ENCODE results near the gene UNC13B. TPM values are rescaled to one million over a fixed set of nuclear protein-coding genes. Genes with fewer than 3 reads are reported as not detected.

The UNC13B gene
- total and polyA plus RNA-seq, 2 donors (not counting 3 experiments of a cell fraction or from before 2014, with no cell fraction given), result 30.1 to 46.2 TPM

GRCh38 chr9:35195683-35196082 is 33.9 kb downstream of the UNC13B start:
- ChIA-PET POLR2A (no interaction called here), CTCF (interaction anchor here (1.2 kb wide), 1 partner anchor 146 kb away, joined by 3 read pairs; no protein-coding TSS in a partner anchor)
- H3K27ac ChIP-seq (ENCODE audit: insufficient read depth, low read depth, low read length), result no peak overlapping the region
- peaks cover 3% of the 10 kb centered on the region for H3K9me3 ChIP-seq (replicated peaks; ENCODE audit: control insufficient read depth, insufficient read depth, low read length)
- H3K9ac ChIP-seq (replicated peaks; ENCODE audit: extremely low read depth, insufficient read depth, low read length), result no peak overlapping the region
- FAIRE-seq (no peak), DNase-seq (ENCODE audit: low read depth, low spot score) (no peak)
- TF ChIP-seq GATA2 (IDR thresholded peaks at IDR 0.05; ENCODE audit: insufficient read depth, insufficient read length, low read depth, low read length) (no peak), FOS (IDR thresholded peaks at IDR 0.05; ENCODE audit: borderline replicate concordance, insufficient read depth, low read length) (no peak), CTCF (IDR thresholded peaks at IDR 0.05; ENCODE audit: extremely low read depth in 1 of 2, insufficient read depth in 1 of 2, low read depth in 1 of 2, low read length in 2 of 2) (no peak)
- TF ChIP-seq, protein P1, sequence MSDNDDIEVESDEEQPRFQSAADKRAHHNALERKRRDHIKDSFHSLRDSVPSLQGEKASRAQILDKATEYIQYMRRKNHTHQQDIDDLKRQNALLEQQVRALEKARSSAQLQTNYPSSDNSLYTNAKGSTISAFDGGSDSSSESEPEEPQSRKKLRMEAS (IDR thresholded peaks at IDR 0.05; ENCODE audit: insufficient read depth, insufficient read length), result no peak
- H3K27me3 ChIP-seq (ENCODE audit: control insufficient read depth in 2 of 2, insufficient read depth in 2 of 2, low read length in 2 of 2), result no peaks in the 10 kb centered on the region
- dilution Hi-C loops (cut with MboI; ENCODE audit: extremely low pct_ligation_motif_present, low sequenced_read_pairs), result no loop called here
- intact Hi-C loops (cut with micrococcal nuclease), result no loop called here
- H3K79me2 ChIP-seq (ENCODE audit: control insufficient read depth, insufficient read depth, low read length), result peaks cover 2% of the 10 kb centered on the region
- H4K20me1 ChIP-seq (replicated peaks; ENCODE audit: control insufficient read depth, extremely low read depth, insufficient read depth, low read length), result no peaks in the 10 kb centered on the region
- no peaks in the 10 kb centered on the region for H3K36me3 ChIP-seq (ENCODE audit: control insufficient read depth in 2 of 2, extremely low read depth in 1 of 2, insufficient read depth in 2 of 2, low read length in 2 of 2)
- H3K4me2 ChIP-seq (ENCODE audit: insufficient read depth, low read length), result no peak overlapping the region
- H2AFZ ChIP-seq (ENCODE audit: low read depth, low read length), result no peak overlapping the region
- no peak overlapping the region for H3K4me3 ChIP-seq (replicated peaks in 1 of 3; ENCODE audit: insufficient read depth in 1 of 3, low read depth in 1 of 3, low read length in 3 of 3)
- no TSS peak for BruUV-seq (replicated peaks)
- H3K9me1 ChIP-seq (replicated peaks; ENCODE audit: control insufficient read depth, extremely low read depth, insufficient read depth, low read length), result no peaks in the 10 kb centered on the region
- H3K4me1 ChIP-seq (ENCODE audit: control insufficient read depth, extremely low read depth, insufficient read depth, low read length), result no peaks in the 10 kb centered on the region

DNA sequence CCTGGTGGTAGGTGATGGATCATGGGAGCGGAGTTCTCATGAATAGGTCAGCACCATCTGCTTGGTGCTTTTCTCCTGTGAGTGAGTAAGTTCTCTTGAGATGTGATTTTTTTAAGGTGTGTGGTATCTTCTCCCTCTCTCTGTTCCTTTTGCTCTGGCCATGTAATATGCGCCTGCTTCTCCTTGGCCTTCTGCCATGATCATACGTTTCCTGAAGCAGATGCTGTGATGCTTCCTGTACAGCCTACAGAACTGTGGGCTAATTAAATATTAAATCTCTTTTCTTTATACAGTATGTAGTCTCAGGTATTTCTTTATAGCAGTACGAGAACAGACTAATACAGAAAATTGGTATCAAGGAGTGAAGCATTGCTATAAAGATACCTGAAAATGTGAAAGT is 36.4 kb downstream of the UNC13B start:
- Histone ChIP-seq H3K9me3 (replicated peaks; ENCODE audit: control insufficient read depth, insufficient read depth, low read length) (no peaks in the 10 kb centered on the region), H3K4me3 (replicated peaks in 1 of 3; ENCODE audit: insufficient read depth in 1 of 3, low read depth in 1 of 3, low read length in 3 of 3) (no peak overlapping the region), H3K27ac (ENCODE audit: insufficient read depth, low read depth, low read length) (no peak overlapping the region), H3K79me2 (ENCODE audit: control insufficient read depth, insufficient read depth, low read length) (peaks cover 2% of the 10 kb centered on the region), H3K27me3 (ENCODE audit: control insufficient read depth in 2 of 2, insufficient read depth in 2 of 2, low read length in 2 of 2) (no peaks in the 10 kb centered on the region), H3K36me3 (ENCODE audit: control insufficient read depth in 2 of 2, extremely low read depth in 1 of 2, insufficient read depth in 2 of 2, low read length in 2 of 2) (no peaks in the 10 kb centered on the region), H3K9ac (replicated peaks; ENCODE audit: extremely low read depth, insufficient read depth, low read length) (no peak overlapping the region), H3K4me2 (ENCODE audit: insufficient read depth, low read length) (no peak overlapping the region), H2AFZ (ENCODE audit: low read depth, low read length) (no peak overlapping the region), H3K4me1 (ENCODE audit: control insufficient read depth, extremely low read depth, insufficient read depth, low read length) (no peaks in the 10 kb centered on the region), H4K20me1 (replicated peaks; ENCODE audit: control insufficient read depth, extremely low read depth, insufficient read depth, low read length) (no peaks in the 10 kb centered on the region), H3K9me1 (replicated peaks; ENCODE audit: control insufficient read depth, extremely low read depth, insufficient read depth, low read length) (no peaks in the 10 kb centered on the region)
- intact Hi-C loops (cut with micrococcal nuclease), result no loop called here
- TF ChIP-seq FOS (IDR thresholded peaks at IDR 0.05; ENCODE audit: borderline replicate concordance, insufficient read depth, low read length) (no peak), EZH2 (IDR thresholded peaks at IDR 0.05; ENCODE audit: borderline replicate concordance, low read depth, low read length, severe bottlenecking) (no peak), MYC (IDR thresholded peaks at IDR 0.05; ENCODE audit: low read depth, low read length) (no peak), POLR2AphosphoS5 (IDR thresholded peaks at IDR 0.05; ENCODE audit: insufficient read depth, low read depth, low read length) (no peak), POLR2A (IDR thresholded peaks at IDR 0.05; ENCODE audit: low read depth, low read length) (no peak), GATA2 (IDR thresholded peaks at IDR 0.05; ENCODE audit: insufficient read depth, insufficient read length, low read depth, low read length) (no peak), CTCF (IDR thresholded peaks at IDR 0.05; ENCODE audit: extremely low read depth in 1 of 2, insufficient read depth in 1 of 2, low read depth in 1 of 2, low read length in 2 of 2) (no peak), JUN (IDR thresholded peaks at IDR 0.05; ENCODE audit: borderline replicate concordance, insufficient read depth, insufficient read length, low read depth) (no peak)
- TF ChIP-seq, protein P1 (IDR thresholded peaks at IDR 0.05; ENCODE audit: insufficient read depth, insufficient read length), result no peak
- DNase-seq (ENCODE audit: low read depth, low spot score), result no peak
- dilution Hi-C loops (cut with MboI; ENCODE audit: extremely low pct_ligation_motif_present, low sequenced_read_pairs), result no loop called here
- POLR2A ChIA-PET, result no interaction called here
- CTCF ChIA-PET, result no interaction called here
- no peak for FAIRE-seq
- BruUV-seq (replicated peaks), result no TSS peak

Measured in endothelial cell of umbilical vein (primary cell).